GM23338 (cell line): ENCODE data around the gene SYMPK.

Source experiments
- EZH2 ChIP-seq: fragments of 200-600 bp; sonication (generic); IDR thresholded peaks from one replicate; pipeline ENCODE4 v1.8.0; 2017; ENCODE audit warnings: antibody characterized with exemption, mild to moderate bottlenecking, low read depth; ENCODE audit not compliant: unreplicated experiment
- POLR2AphosphoS5 ChIP-seq: IDR thresholded peaks from 2 replicates; pipeline ENCODE4 v1.6.1; 2016; ENCODE audit warnings: antibody characterized with exemption, low read depth
- TF ChIP-seq, protein P1 (sequence below), 2 experiments: fragments of 200-600 bp in 1 of 2; sonication (generic) in 1 of 2; conservative IDR thresholded peaks; 2 replicates each; pipeline versions ENCODE4 v1.5.1 to v1.6.1; 2016 to 2017; ENCODE audit warnings: antibody characterized with exemption in 2 of 2, low read depth in 2 of 2, mild to moderate bottlenecking in 2 of 2, moderate library complexity in 1 of 2

DNA sequence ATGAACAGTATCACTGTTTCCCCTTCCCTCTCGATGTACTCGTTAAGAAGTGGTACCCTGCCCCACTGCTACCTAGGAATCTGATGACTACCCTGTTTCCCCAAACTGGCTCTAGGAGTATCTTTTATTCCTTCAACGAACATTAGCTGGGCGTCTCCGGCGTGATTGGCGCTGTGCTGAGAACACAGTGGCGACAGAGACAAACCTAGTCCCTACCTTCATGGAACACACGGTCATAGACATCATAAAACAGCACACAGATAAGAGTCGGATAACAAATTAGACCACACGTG is 730 bp downstream of the SYMPK start:
- TF ChIP-seq, protein P1, sequence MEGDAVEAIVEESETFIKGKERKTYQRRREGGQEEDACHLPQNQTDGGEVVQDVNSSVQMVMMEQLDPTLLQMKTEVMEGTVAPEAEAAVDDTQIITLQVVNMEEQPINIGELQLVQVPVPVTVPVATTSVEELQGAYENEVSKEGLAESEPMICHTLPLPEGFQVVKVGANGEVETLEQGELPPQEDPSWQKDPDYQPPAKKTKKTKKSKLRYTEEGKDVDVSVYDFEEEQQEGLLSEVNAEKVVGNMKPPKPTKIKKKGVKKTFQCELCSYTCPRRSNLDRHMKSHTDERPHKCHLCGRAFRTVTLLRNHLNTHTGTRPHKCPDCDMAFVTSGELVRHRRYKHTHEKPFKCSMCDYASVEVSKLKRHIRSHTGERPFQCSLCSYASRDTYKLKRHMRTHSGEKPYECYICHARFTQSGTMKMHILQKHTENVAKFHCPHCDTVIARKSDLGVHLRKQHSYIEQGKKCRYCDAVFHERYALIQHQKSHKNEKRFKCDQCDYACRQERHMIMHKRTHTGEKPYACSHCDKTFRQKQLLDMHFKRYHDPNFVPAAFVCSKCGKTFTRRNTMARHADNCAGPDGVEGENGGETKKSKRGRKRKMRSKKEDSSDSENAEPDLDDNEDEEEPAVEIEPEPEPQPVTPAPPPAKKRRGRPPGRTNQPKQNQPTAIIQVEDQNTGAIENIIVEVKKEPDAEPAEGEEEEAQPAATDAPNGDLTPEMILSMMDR (conservative IDR thresholded peaks at IDR 0.05; ENCODE audit: low read depth in 2 of 2), result no peak
- TF ChIP-seq POLR2AphosphoS5, result no peak
- TF ChIP-seq EZH2, result no peak
